Kidney epithelial cell (primary cell): ENCODE results near the gene PIEZO1. TPM values are rescaled to one million over a fixed set of nuclear protein-coding genes. Genes with fewer than 3 reads are reported as not detected.

Experiments
- DNase-seq: peaks from one replicate; pipeline ENCODE4 v3.0.0-alpha.2; 2010; ENCODE audit warnings: low read depth
- H3K27me3 ChIP-seq: 2 replicates; pipeline ENCODE4 v1.6.0; 2011; ENCODE audit warnings: low read length; ENCODE audit not compliant: control insufficient read depth, insufficient read depth
- H3K36me3 ChIP-seq: 2 replicates; pipeline ENCODE4 v1.5.1; 2011; ENCODE audit warnings: low read length; ENCODE audit not compliant: control insufficient read depth, insufficient read depth
- H3K4me3 ChIP-seq: 2 replicates; pipeline ENCODE4 v1.5.1; 2011; ENCODE audit warnings: low read depth, mild to moderate bottlenecking, control low read depth, low read length
- CTCF ChIP-seq: IDR thresholded peaks from 2 replicates; pipeline ENCODE4 v1.5.1; 2011; ENCODE audit warnings: mild to moderate bottlenecking, moderate library complexity, low read length, control low read depth, inconsistent platforms; ENCODE audit not compliant: insufficient read depth, poor library complexity, severe bottlenecking
- total RNA-seq: library from RNA; depleted of rRNA; stranded (reverse); fragments of >200 nt; gene quantifications from 2 replicates; pipeline ENCODE4 v1.2.3, GENCODE V29; 2015

PIEZO1 gene
- total RNA-seq, 1 donor from 2014 or later = 309 TPM

GRCh38 chr16:88819126-88819525 is 34.1 kb upstream of the PIEZO1 start:
- TF ChIP-seq CTCF = no peak
- DNase-seq = no peak
- H3K4me3 ChIP-seq = no peak overlapping the region
- peaks cover 16% of the 10 kb centered on the region for H3K27me3 ChIP-seq
- H3K36me3 ChIP-seq = no peaks in the 10 kb centered on the region

GRCh38 chr16:88818575-88818874 is 33.5 kb upstream of the PIEZO1 start:
- TF ChIP-seq CTCF = no peak
- H3K27me3 ChIP-seq = peaks cover 16% of the 10 kb centered on the region
- H3K4me3 ChIP-seq = no peak overlapping the region
- no peak for DNase-seq
- no peaks in the 10 kb centered on the region for H3K36me3 ChIP-seq

- DNase-seq = no peak
- TF ChIP-seq CTCF = no peak
- H3K27me3 ChIP-seq = peaks cover 16% of the 10 kb centered on the region
- H3K4me3 ChIP-seq = no peak overlapping the region
- H3K36me3 ChIP-seq = no peaks in the 10 kb centered on the region
These were observed 33.0 kb upstream of the PIEZO1 start for GRCh38 chr16:88817785-88818574.

GRCh38 chr16:88816736-88817535 is 31.9 kb upstream of the PIEZO1 start:
- no peak for DNase-seq

GRCh38 chr16:88815901-88816589 is 31.0 kb upstream of the PIEZO1 start:
- H3K36me3 ChIP-seq = no peaks in the 10 kb centered on the region
- peaks cover 16% of the 10 kb centered on the region for H3K27me3 ChIP-seq
- TF ChIP-seq CTCF = peak; percentile 85
- H3K4me3 ChIP-seq = no peak overlapping the region
- no peak for DNase-seq

More at GRCh38 chr16:88816736-88817535, 31.9 kb upstream of the PIEZO1 start:
- peaks cover 16% of the 10 kb centered on the region for H3K27me3 ChIP-seq
- H3K4me3 ChIP-seq = no peak overlapping the region
- H3K36me3 ChIP-seq = no peaks in the 10 kb centered on the region
- TF ChIP-seq CTCF = no peak
